Measurements from ENCODE around the gene BEND2.

The BEND2 gene

DNA sequence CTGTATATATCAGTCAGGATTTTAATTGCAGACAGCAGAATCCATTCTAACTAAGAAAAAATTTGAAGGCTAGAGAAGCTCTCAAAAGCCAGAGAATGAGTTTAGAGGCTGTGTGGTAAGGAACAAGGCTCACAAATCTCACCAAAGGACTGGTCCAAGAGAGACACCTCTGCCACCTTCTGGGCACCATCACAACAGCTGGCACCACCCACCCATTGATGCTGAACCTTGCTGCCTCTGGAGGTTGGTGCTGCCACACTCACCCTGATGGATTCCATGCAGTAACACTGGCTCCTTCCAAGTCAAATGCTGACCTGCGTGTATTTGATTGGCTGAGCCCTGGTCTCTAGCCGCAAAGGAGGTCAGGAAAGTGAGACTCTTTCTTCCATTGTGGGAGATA lies 100.8 kb downstream of the BEND2 start:
- TF ChIP-seq, protein P1, sequence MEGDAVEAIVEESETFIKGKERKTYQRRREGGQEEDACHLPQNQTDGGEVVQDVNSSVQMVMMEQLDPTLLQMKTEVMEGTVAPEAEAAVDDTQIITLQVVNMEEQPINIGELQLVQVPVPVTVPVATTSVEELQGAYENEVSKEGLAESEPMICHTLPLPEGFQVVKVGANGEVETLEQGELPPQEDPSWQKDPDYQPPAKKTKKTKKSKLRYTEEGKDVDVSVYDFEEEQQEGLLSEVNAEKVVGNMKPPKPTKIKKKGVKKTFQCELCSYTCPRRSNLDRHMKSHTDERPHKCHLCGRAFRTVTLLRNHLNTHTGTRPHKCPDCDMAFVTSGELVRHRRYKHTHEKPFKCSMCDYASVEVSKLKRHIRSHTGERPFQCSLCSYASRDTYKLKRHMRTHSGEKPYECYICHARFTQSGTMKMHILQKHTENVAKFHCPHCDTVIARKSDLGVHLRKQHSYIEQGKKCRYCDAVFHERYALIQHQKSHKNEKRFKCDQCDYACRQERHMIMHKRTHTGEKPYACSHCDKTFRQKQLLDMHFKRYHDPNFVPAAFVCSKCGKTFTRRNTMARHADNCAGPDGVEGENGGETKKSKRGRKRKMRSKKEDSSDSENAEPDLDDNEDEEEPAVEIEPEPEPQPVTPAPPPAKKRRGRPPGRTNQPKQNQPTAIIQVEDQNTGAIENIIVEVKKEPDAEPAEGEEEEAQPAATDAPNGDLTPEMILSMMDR (IDR thresholded peaks at IDR 0.05; ENCODE audit: low read length, missing control alignments) = no peak
- DNase-seq (ENCODE audit: low read depth) = no peak
- H3K4me3 ChIP-seq (replicated peaks; ENCODE audit: low read depth, low read length) = no peak overlapping the region
